DND-41 (cell line): ENCODE results near the gene AUTS2.

ENCODE experiments used
- ATAC-seq: fragments of 200-7000 bp; cut with Tn5 transposase; 3 replicates; pipeline ENCODE4 v1.9.1; 2021; ENCODE audit warnings: low read depth; ENCODE audit not compliant: insufficient read depth
- DNase-seq: peaks from one replicate; pipeline ENCODE4 v3.0.0-alpha.2; 2020
- H2AFZ ChIP-seq: 2 replicates; pipeline ENCODE4 v1.6.0; 2012; ENCODE audit warnings: low read depth, low read length
- H3K27ac ChIP-seq: 2 replicates; pipeline ENCODE4 v1.5.1; 2012; ENCODE audit warnings: low read length, inconsistent platforms
- H3K27me3 ChIP-seq: fragments of 200-600 bp; sonication (generic); 2 replicates; pipeline ENCODE4 v1.6.0; 2012; ENCODE audit warnings: low read length, mild to moderate bottlenecking, inconsistent platforms; ENCODE audit not compliant: insufficient read depth, poor library complexity
- H3K36me3 ChIP-seq: 2 replicates; pipeline ENCODE4 v1.5.1; 2012; ENCODE audit warnings: low read length, inconsistent platforms; ENCODE audit not compliant: insufficient read depth
- H3K4me1 ChIP-seq: 2 replicates; pipeline ENCODE4 v1.5.1; 2012; ENCODE audit warnings: mild to moderate bottlenecking, low read length; ENCODE audit not compliant: insufficient read depth
- H3K4me2 ChIP-seq: 2 replicates; pipeline ENCODE4 v1.6.0; 2012; ENCODE audit warnings: mild to moderate bottlenecking, moderate library complexity, low read length, inconsistent platforms; ENCODE audit not compliant: insufficient read depth
- H3K4me3 ChIP-seq, 2 experiments: fragments of 200-600 bp in 1 of 2; shearing (Covaris generic) in 1 of 2; 2 replicates each; pipeline ENCODE4 v1.5.1; 2012 to 2016; ENCODE audit warnings: inconsistent platforms in 2 of 2, low read length in 2 of 2, mild to moderate bottlenecking in 2 of 2, low read depth in 1 of 2, moderate library complexity in 1 of 2
- H3K79me2 ChIP-seq: 2 replicates; pipeline ENCODE4 v1.6.0; 2012; ENCODE audit warnings: low read length, inconsistent platforms; ENCODE audit not compliant: insufficient read depth
- H3K9ac ChIP-seq: 2 replicates; pipeline ENCODE4 v1.6.0; 2012; ENCODE audit warnings: low read depth, mild to moderate bottlenecking, inconsistent platforms, low read length, moderate library complexity
- H3K9me3 ChIP-seq: 2 replicates; pipeline ENCODE4 v1.5.1; 2012; ENCODE audit warnings: low read length, moderate library complexity, mild to moderate bottlenecking, inconsistent platforms; ENCODE audit not compliant: insufficient read depth, severe bottlenecking
- H4K20me1 ChIP-seq: 2 replicates; pipeline ENCODE4 v1.6.0; 2012; ENCODE audit warnings: low read length; ENCODE audit not compliant: insufficient read depth
- CTCF ChIP-seq: IDR thresholded peaks from 2 replicates; pipeline ENCODE4 v1.5.1; 2012; ENCODE audit warnings: borderline replicate concordance, low read length, moderate library complexity, mild to moderate bottlenecking; ENCODE audit not compliant: poor library complexity, severe bottlenecking; ENCODE audit errors: extremely low read depth
- EZH2 ChIP-seq: IDR thresholded peaks from 3 replicates; pipeline ENCODE4 v1.6.1; 2012; ENCODE audit warnings: borderline replicate concordance, low read depth, mild to moderate bottlenecking, moderate library complexity, low read length, inconsistent platforms; ENCODE audit not compliant: severe bottlenecking

The AUTS2 gene

GRCh38 chr7:69598081-69598486 lies at the start of gene AUTS2:
TSS of gene AUTS2 (plus strand) at chr7:69598475. CDS start at chr7:69599654, 1,179 bp downstream.
- peaks cover 45% of the 10 kb centered on the region for H3K4me1 ChIP-seq
- H3K27me3 ChIP-seq: no peaks in the 10 kb centered on the region
- H3K79me2 ChIP-seq: peaks cover 45% of the 10 kb centered on the region
- peak within 1 kb of the TSS; percentile 91 to 97 for H3K4me3 ChIP-seq
- peak within 1 kb of the TSS; percentile 95 for H2AFZ ChIP-seq
- TF ChIP-seq EZH2: no peak
- no peak for TF ChIP-seq CTCF
- H3K9me3 ChIP-seq: no peaks in the 10 kb centered on the region
- peak within 1 kb of the TSS; percentile 95 for H3K9ac ChIP-seq
- peaks cover 31% of the 10 kb centered on the region for H4K20me1 ChIP-seq
- H3K27ac ChIP-seq: peak within 1 kb of the TSS; percentile 92
- DNase-seq (peak; percentile 95), ATAC-seq (peak; percentile 72)
- H3K4me2 ChIP-seq: peak within 1 kb of the TSS; percentile 95
- H3K36me3 ChIP-seq: no peaks in the 10 kb centered on the region

- Histone ChIP-seq H3K27me3 (no peaks in the 10 kb centered on the region), H3K9me3 (no peaks in the 10 kb centered on the region), H4K20me1 (no peaks in the 10 kb centered on the region), H3K4me3 (no peak overlapping the region), H3K79me2 (no peaks in the 10 kb centered on the region), H2AFZ (no peak overlapping the region), H3K4me1 (no peaks in the 10 kb centered on the region), H3K27ac (no peak overlapping the region), H3K9ac (no peak overlapping the region), H3K4me2 (no peak overlapping the region), H3K36me3 (no peaks in the 10 kb centered on the region)
- ATAC-seq (no peak), DNase-seq (no peak)
- TF ChIP-seq CTCF: no peak
- no peak for TF ChIP-seq EZH2
Observed at GRCh38 chr7:69550991-69551390, 47.3 kb upstream of the AUTS2 start.

GRCh38 chr7:69553190-69553589 lies 45.1 kb upstream of the AUTS2 start:
- Histone ChIP-seq H2AFZ (no peak overlapping the region), H3K4me2 (no peak overlapping the region), H3K4me3 (no peak overlapping the region), H4K20me1 (no peaks in the 10 kb centered on the region), H3K9ac (no peak overlapping the region), H3K27ac (no peak overlapping the region), H3K27me3 (no peaks in the 10 kb centered on the region), H3K79me2 (no peaks in the 10 kb centered on the region), H3K9me3 (no peaks in the 10 kb centered on the region), H3K4me1 (no peaks in the 10 kb centered on the region), H3K36me3 (no peaks in the 10 kb centered on the region)
- DNase-seq: no peak
- TF ChIP-seq EZH2 (no peak), CTCF (no peak)
- ATAC-seq: no peak
